ENCODE data around the gene PRDX3.
"Not testable (repeated sequence)": the region's sequence is repeated elsewhere in the genome, so short reads cannot be mapped to it uniquely, and the experiment has no call there.

PRDX3 gene

DNA sequence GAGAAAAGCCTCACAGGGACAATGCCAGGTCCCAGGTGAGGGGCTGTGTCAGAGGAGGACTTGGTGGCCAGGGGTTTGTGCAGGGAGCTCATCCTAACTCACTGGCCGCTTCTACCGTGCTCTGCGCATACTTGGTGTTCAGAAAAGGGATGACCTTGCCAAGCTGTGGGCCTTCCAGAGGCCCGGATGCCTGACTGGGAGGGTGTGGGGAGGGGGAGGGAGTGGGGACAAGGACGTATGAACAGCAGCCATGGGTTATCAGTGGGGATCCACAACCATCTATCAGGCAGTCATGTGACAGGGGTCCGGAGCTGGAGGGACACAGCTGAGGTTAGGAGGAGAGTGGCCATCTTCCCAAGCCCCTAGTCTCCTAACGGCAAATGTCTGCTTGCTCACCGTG lies 19.3 kb downstream of the PRDX3 start:
- TF ChIP-seq CTCF (IDR thresholded peaks at IDR 0.05; ENCODE audit: low read depth, low read length) (no peak), MYC (IDR thresholded peaks at IDR 0.05; ENCODE audit: low read depth, low read length) (no peak), POLR2A (IDR thresholded peaks at IDR 0.05; ENCODE audit: extremely low read depth, insufficient read length) (no peak)
- TF ChIP-seq, protein P1, sequence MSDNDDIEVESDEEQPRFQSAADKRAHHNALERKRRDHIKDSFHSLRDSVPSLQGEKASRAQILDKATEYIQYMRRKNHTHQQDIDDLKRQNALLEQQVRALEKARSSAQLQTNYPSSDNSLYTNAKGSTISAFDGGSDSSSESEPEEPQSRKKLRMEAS (IDR thresholded peaks at IDR 0.05; ENCODE audit: low read depth, low read length) = no peak
- DNase-seq (ENCODE audit: low read depth) = no peak
- no peak overlapping the region for H3K4me3 ChIP-seq (ENCODE audit: low read depth, low read length)

GRCh38 chr10:119153661-119154060 lies 25.0 kb downstream of the PRDX3 start:
- no peak overlapping the region for H3K4me3 ChIP-seq (ENCODE audit: low read depth, low read length)
- DNase-seq (ENCODE audit: low read depth) = no peak
- TF ChIP-seq CTCF (IDR thresholded peaks at IDR 0.05; ENCODE audit: low read depth, low read length) = no peak
- TF ChIP-seq, protein P1 (IDR thresholded peaks at IDR 0.05; ENCODE audit: low read depth, low read length) = no peak

GRCh38 chr10:119153041-119153440 lies 25.6 kb downstream of the PRDX3 start:
- TF ChIP-seq MYC (IDR thresholded peaks at IDR 0.05; ENCODE audit: low read depth, low read length) (no peak), CTCF (IDR thresholded peaks at IDR 0.05; ENCODE audit: low read depth, low read length) (no peak), POLR2A (IDR thresholded peaks at IDR 0.05; ENCODE audit: extremely low read depth, insufficient read length) (no peak)
- TF ChIP-seq, protein P1 (IDR thresholded peaks at IDR 0.05; ENCODE audit: low read depth, low read length) = no peak

GRCh38 chr10:119151601-119152000 lies 27.0 kb downstream of the PRDX3 start:
- not testable (repeated sequence) for DNase-seq (ENCODE audit: low read depth); H3K4me3 ChIP-seq (ENCODE audit: low read depth, low read length)

More at GRCh38 chr10:119153041-119153440, 25.6 kb downstream of the PRDX3 start:
- no peak overlapping the region for H3K4me3 ChIP-seq (ENCODE audit: low read depth, low read length)
- no peak for DNase-seq (ENCODE audit: low read depth)

- H3K4me3 ChIP-seq (ENCODE audit: low read depth, low read length) = no peak overlapping the region
- peak; percentile 56 for DNase-seq (ENCODE audit: low read depth)
- TF ChIP-seq CTCF (IDR thresholded peaks at IDR 0.05; ENCODE audit: low read depth, low read length) (peak; percentile 38), POLR2A (IDR thresholded peaks at IDR 0.05; ENCODE audit: extremely low read depth, insufficient read length) (no peak)
These were observed 28.9 kb downstream of the PRDX3 start for GRCh38 chr10:119149729-119150128.

DNA sequence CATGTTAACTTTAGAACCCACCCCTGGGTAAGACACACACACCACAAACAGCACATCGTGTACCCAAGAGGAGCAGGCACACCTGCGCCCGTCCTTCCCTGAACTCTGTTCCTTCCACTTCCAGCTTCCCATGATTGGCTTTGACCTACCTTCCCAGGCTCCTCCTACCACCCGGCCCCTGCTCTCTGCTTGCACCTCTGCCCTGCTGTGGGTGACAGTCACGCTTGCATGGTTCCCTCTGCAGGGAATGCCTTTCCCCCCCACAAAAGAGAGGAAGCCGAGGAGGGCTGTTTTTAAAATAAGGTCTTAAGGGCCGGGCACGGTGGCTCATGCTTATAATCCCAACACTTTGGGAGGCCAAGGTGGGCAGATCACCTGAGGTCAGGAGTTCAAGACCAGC lies 29.5 kb downstream of the PRDX3 start:
- TF ChIP-seq MYC (IDR thresholded peaks at IDR 0.05; ENCODE audit: low read depth, low read length) (no peak), POLR2A (IDR thresholded peaks at IDR 0.05; ENCODE audit: extremely low read depth, insufficient read length) (no peak)
- TF ChIP-seq, protein P1 (IDR thresholded peaks at IDR 0.05; ENCODE audit: low read depth, low read length) = no peak
- no peak overlapping the region for H3K4me3 ChIP-seq (ENCODE audit: low read depth, low read length)
- DNase-seq (ENCODE audit: low read depth) = no peak

DNA sequence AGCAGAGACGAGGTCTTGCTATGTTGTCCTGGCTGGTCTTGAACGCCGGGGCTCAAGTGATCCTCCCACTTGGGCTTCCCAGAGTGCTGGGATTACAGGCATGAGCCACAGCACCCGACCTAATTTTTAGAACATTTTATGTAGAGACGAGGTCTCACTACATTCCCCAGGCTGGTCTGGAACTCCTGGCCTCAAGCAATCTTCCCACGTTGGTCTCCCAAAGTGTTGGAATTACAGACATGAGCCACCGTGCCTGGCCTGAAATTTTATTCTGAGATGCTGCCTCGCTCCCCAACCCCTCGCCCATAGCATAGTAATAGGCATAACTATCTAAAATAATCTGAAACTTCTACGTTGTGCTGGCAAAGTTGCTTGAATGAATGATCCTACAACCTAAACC lies 35.0 kb downstream of the PRDX3 start:
- no peak overlapping the region for H3K4me3 ChIP-seq (ENCODE audit: low read depth, low read length)
- no peak for DNase-seq (ENCODE audit: low read depth)
- TF ChIP-seq CTCF (IDR thresholded peaks at IDR 0.05; ENCODE audit: low read depth, low read length) (no peak), MYC (IDR thresholded peaks at IDR 0.05; ENCODE audit: low read depth, low read length) (no peak), POLR2A (IDR thresholded peaks at IDR 0.05; ENCODE audit: extremely low read depth, insufficient read length) (no peak)
- TF ChIP-seq, protein P1 (IDR thresholded peaks at IDR 0.05; ENCODE audit: low read depth, low read length) = no peak
